C4-2B (cell line): ENCODE results near the gene URI1.

Source experiments
- ZFX ChIP-seq: fragments of 450-650 bp; IDR thresholded peaks from 2 replicates; pipeline ENCODE4 v1.6.1; 2017
- TF ChIP-seq, protein P1 (sequence below): fragments of 450-650 bp; conservative IDR thresholded peaks from 2 replicates; pipeline ENCODE4 v1.5.1; 2017; ENCODE audit warnings: mild to moderate bottlenecking

DNA sequence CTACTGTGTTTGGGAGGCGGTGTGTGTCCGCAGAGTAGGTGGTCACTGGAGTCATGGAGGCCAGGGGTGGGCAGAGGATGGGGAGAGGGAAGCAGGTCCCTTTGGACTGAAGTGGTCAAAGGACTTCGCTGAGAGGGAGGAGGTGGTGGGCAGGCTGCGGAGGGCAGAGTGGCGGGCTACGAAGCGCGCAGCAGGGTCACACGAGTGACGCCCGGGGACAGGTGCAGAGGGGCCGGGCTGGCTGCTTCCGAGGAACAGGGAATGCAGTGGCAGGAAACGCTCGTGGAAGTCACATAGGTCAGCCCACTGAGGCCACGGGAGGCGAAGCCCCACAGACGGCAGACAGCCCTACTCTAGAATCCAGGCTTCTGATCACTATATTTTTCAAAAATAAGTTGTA lies 111.5 kb downstream of the URI1 start:
- TF ChIP-seq, protein P1, sequence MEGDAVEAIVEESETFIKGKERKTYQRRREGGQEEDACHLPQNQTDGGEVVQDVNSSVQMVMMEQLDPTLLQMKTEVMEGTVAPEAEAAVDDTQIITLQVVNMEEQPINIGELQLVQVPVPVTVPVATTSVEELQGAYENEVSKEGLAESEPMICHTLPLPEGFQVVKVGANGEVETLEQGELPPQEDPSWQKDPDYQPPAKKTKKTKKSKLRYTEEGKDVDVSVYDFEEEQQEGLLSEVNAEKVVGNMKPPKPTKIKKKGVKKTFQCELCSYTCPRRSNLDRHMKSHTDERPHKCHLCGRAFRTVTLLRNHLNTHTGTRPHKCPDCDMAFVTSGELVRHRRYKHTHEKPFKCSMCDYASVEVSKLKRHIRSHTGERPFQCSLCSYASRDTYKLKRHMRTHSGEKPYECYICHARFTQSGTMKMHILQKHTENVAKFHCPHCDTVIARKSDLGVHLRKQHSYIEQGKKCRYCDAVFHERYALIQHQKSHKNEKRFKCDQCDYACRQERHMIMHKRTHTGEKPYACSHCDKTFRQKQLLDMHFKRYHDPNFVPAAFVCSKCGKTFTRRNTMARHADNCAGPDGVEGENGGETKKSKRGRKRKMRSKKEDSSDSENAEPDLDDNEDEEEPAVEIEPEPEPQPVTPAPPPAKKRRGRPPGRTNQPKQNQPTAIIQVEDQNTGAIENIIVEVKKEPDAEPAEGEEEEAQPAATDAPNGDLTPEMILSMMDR, result no peak
- no peak for TF ChIP-seq ZFX
